IMR-90 (cell line): Measurements from ENCODE around the gene UBE2O.

ENCODE experiments used
- BHLHE40 ChIP-seq: fragments of 150-350 bp; IDR thresholded peaks from 2 replicates; pipeline ENCODE4 v1.6.1; 2016; ENCODE audit warnings: mild to moderate bottlenecking, low read depth, low read length
- CEBPB ChIP-seq: IDR thresholded peaks from 2 replicates; pipeline ENCODE4 v1.6.1; 2012; ENCODE audit warnings: low read depth, low read length, improper control_type of control experiment
- CHD1 ChIP-seq: IDR thresholded peaks from 2 replicates; pipeline ENCODE4 v1.6.1; 2012; ENCODE audit warnings: low read depth, low read length, improper control_type of control experiment
- MAZ ChIP-seq: IDR thresholded peaks from 2 replicates; pipeline ENCODE4 v1.6.1; 2012; ENCODE audit warnings: low read depth, mild to moderate bottlenecking, low read length, improper control_type of control experiment, moderate library complexity, borderline replicate concordance
- MXI1 ChIP-seq: IDR thresholded peaks from 2 replicates; pipeline ENCODE4 v1.6.1; 2012; ENCODE audit warnings: low read depth, mild to moderate bottlenecking, low read length, moderate library complexity, borderline replicate concordance
- POLR2A ChIP-seq: IDR thresholded peaks from 2 replicates; pipeline ENCODE4 v1.6.1; 2012; ENCODE audit warnings: mild to moderate bottlenecking, low read depth, low read length
- RAD21 ChIP-seq: IDR thresholded peaks from 2 replicates; pipeline ENCODE4 v1.6.1; 2012; ENCODE audit warnings: low read length, improper control_type of control experiment
- RCOR1 ChIP-seq: IDR thresholded peaks from 2 replicates; pipeline ENCODE4 v1.6.1; 2012; ENCODE audit warnings: mild to moderate bottlenecking, low read length, improper control_type of control experiment; ENCODE audit not compliant: insufficient replicate concordance
- RFX5 ChIP-seq: IDR thresholded peaks from 2 replicates; pipeline ENCODE4 v1.8.0; 2012; ENCODE audit warnings: low read depth, mild to moderate bottlenecking, low read length, moderate library complexity
- SMC3 ChIP-seq: fragments of 150-350 bp; IDR thresholded peaks from 2 replicates; pipeline ENCODE4 v1.6.1; 2016; ENCODE audit warnings: low read depth, mild to moderate bottlenecking, antibody characterized with exemption, low read length, moderate library complexity
- TF ChIP-seq, protein P1 (sequence below): conservative IDR thresholded peaks from 2 replicates; pipeline ENCODE4 v1.5.1; 2012; ENCODE audit warnings: mild to moderate bottlenecking, low read depth, low read length, improper control_type of control experiment
- TF ChIP-seq, protein P2 (sequence below): fragments of 150-350 bp; IDR thresholded peaks from 2 replicates; pipeline ENCODE4 v1.6.1; 2016; ENCODE audit warnings: low read depth, mild to moderate bottlenecking, low read length, moderate library complexity, borderline replicate concordance

DNA sequence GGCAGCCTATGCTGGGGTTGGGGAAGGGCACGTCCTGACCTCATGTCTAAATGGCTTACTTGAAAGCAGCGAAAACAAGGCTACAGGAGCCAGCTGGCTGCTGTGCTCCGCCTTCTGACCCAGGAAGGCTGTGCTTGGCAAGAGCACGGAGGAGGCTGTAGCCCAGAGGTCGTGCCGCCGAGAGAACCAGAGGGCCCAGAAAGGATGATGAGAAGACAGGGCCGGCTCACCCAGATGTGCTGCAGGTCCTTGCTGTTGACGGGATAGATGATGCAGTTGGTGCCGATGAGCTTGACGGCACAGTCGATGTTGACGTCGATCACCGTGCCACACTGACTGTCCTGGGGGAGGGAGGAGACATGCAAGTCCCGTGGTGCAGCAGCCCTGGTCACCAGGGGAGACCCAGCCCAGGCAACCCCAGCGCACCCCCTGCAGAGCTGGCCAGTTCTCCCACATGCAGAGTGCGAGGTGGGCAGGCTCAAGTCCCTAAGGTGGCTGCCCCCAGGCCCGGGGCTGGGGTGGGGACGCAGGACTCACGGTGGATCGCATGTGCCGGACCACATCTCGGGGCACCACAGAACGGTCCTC is 47.9 kb downstream of the UBE2O start:
- TF ChIP-seq CEBPB = no peak
- TF ChIP-seq, protein P1, sequence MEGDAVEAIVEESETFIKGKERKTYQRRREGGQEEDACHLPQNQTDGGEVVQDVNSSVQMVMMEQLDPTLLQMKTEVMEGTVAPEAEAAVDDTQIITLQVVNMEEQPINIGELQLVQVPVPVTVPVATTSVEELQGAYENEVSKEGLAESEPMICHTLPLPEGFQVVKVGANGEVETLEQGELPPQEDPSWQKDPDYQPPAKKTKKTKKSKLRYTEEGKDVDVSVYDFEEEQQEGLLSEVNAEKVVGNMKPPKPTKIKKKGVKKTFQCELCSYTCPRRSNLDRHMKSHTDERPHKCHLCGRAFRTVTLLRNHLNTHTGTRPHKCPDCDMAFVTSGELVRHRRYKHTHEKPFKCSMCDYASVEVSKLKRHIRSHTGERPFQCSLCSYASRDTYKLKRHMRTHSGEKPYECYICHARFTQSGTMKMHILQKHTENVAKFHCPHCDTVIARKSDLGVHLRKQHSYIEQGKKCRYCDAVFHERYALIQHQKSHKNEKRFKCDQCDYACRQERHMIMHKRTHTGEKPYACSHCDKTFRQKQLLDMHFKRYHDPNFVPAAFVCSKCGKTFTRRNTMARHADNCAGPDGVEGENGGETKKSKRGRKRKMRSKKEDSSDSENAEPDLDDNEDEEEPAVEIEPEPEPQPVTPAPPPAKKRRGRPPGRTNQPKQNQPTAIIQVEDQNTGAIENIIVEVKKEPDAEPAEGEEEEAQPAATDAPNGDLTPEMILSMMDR = no peak
- TF ChIP-seq POLR2A = no peak
- no peak for TF ChIP-seq SMC3
- no peak for TF ChIP-seq MXI1
- no peak for TF ChIP-seq BHLHE40
- TF ChIP-seq, protein P2, sequence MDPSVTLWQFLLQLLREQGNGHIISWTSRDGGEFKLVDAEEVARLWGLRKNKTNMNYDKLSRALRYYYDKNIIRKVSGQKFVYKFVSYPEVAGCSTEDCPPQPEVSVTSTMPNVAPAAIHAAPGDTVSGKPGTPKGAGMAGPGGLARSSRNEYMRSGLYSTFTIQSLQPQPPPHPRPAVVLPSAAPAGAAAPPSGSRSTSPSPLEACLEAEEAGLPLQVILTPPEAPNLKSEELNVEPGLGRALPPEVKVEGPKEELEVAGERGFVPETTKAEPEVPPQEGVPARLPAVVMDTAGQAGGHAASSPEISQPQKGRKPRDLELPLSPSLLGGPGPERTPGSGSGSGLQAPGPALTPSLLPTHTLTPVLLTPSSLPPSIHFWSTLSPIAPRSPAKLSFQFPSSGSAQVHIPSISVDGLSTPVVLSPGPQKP = no peak
- no peak for TF ChIP-seq RAD21
- TF ChIP-seq RFX5 = no peak
- no peak for TF ChIP-seq RCOR1
- no peak for TF ChIP-seq MAZ
- no peak for TF ChIP-seq CHD1
